HepG2 (cell line): ENCODE measurements around the gene SULT1E1. TPM values are rescaled to one million over a fixed set of nuclear protein-coding genes. Genes with fewer than 3 reads are reported as not detected.

Experiments used
- ATAC-seq: fragments of 200-7000 bp; cut with Tn5 transposase; 3 replicates; pipeline ENCODE4 v1.9.1; 2020; ENCODE audit warnings: mild to moderate bottlenecking, moderate library complexity
- BruUV-seq: library from RNA; stranded (reverse); fragments of 400-500 nt; replicated peaks from 2 replicates; lab custom pipeline; 2021; lab: Mats Ljungman, UMichigan
- CTCF ChIA-PET: fragments of 300-600 bp; formaldehyde crosslinking; extraction: SDS; loops from one replicate; lab custom pipeline; 2021; ENCODE audit warnings: low total read pairs, inconsistent platforms, low intra/inter-chr PET ratio; lab: Yijun Ruan, JAX
- POLR2A ChIA-PET: fragments of 350-600 bp; sonication (Branson Sonifier 250); formaldehyde crosslinking; loops from one replicate; lab custom pipeline; 2020; ENCODE audit warnings: antibody characterized with exemption, inconsistent platforms; lab: Yijun Ruan, JAX
- DNase-seq: peaks from one replicate; pipeline ENCODE4 v3.0.0-alpha.2; 2015; ENCODE audit warnings: low spot score
- FAIRE-seq: peaks from 3 replicates; lab custom pipeline; 2011; peaks lifted over from hg19 to GRCh38; lab: Jason Lieb, UNC
- H2AFZ ChIP-seq: one replicate; pipeline ENCODE4 v1.6.1; 2011; ENCODE audit warnings: low read length, inconsistent platforms
- H3K27ac ChIP-seq: fragments of 300-600 bp; 3 replicates; pipeline ENCODE4 v1.8.0; 2011; ENCODE audit warnings: mixed run types, mild to moderate bottlenecking, mixed read lengths, low read length, inconsistent platforms; ENCODE audit not compliant: insufficient read depth; ENCODE audit errors: extremely low read length
- H3K27me3 ChIP-seq, 2 experiments: fragments of 200-600 bp in 1 of 2; 2 replicates in 1 of 2; 3 replicates in 1 of 2; pipeline versions ENCODE4 v1.6.0 to v1.8.0; 2011; ENCODE audit warnings: low read length in 2 of 2, mild to moderate bottlenecking in 2 of 2, moderate library complexity in 2 of 2, inconsistent platforms in 1 of 2; ENCODE audit not compliant: insufficient read depth in 2 of 2, control insufficient read depth in 1 of 2
- H3K36me3 ChIP-seq, 2 experiments: fragments of 200-600 bp in 1 of 2; replicated peaks in 1 of 2; 2 replicates in 1 of 2; 3 replicates in 1 of 2; pipeline versions ENCODE4 v1.5.1 to v1.8.0; 2011; ENCODE audit warnings: low read length in 2 of 2, inconsistent platforms in 1 of 2; ENCODE audit not compliant: insufficient read depth in 2 of 2, control insufficient read depth in 1 of 2
- H3K4me1 ChIP-seq: 2 replicates; pipeline ENCODE4 v1.5.1; 2012; ENCODE audit warnings: low read length, inconsistent platforms; ENCODE audit not compliant: insufficient read depth
- H3K4me2 ChIP-seq: 2 replicates; pipeline ENCODE4 v1.6.0; 2011; ENCODE audit warnings: low read depth, low read length, inconsistent platforms
- H3K4me3 ChIP-seq, 3 experiments: fragments of 200-600 bp in 1 of 3; sonication (generic), shearing (Covaris generic) in 1 of 3; replicated peaks in 1 of 3; 2 replicates each; pipeline ENCODE4 v1.5.1; 2011 to 2016; ENCODE audit warnings: low read length in 3 of 3, inconsistent platforms in 2 of 3, low read depth in 2 of 3, mild to moderate bottlenecking in 2 of 3, control low read depth in 1 of 3, mixed read lengths in 1 of 3; ENCODE audit not compliant: insufficient read depth in 1 of 3
- H3K79me2 ChIP-seq: one replicate; pipeline ENCODE4 v1.6.1; 2011; ENCODE audit warnings: low read length, inconsistent platforms; ENCODE audit not compliant: insufficient read depth
- H3K9ac ChIP-seq: 2 replicates; pipeline ENCODE4 v1.6.0; 2011; ENCODE audit warnings: mild to moderate bottlenecking, low read depth, low read length, inconsistent platforms; ENCODE audit not compliant: insufficient read depth
- H3K9me3 ChIP-seq: 2 replicates; pipeline ENCODE4 v1.5.1; 2012; ENCODE audit warnings: mild to moderate bottlenecking, low read length
- H4K20me1 ChIP-seq: 2 replicates; pipeline ENCODE4 v1.6.0; 2011; ENCODE audit warnings: inconsistent platforms, mild to moderate bottlenecking, low read length, moderate library complexity; ENCODE audit not compliant: insufficient read depth
- IRX3 ChIP-seq: sonication (generic); formaldehyde crosslinking; IDR thresholded peaks from 2 replicates; pipeline ENCODE4 v1.8.1; 2023; ENCODE audit warnings: mild to moderate bottlenecking, low read depth, missing genetic modification reagents, borderline replicate concordance
- PAX8 ChIP-seq: sonication (generic); formaldehyde crosslinking; IDR thresholded peaks from 2 replicates; pipeline ENCODE4 v1.8.0; 2022; ENCODE audit warnings: mild to moderate bottlenecking, missing genetic modification reagents, borderline replicate concordance
- RNF2 ChIP-seq: fragments of 450-650 bp; conservative IDR thresholded peaks from 2 replicates; pipeline ENCODE4 v1.6.1; 2016; ENCODE audit warnings: low read depth
- SP5 ChIP-seq: IDR thresholded peaks from 2 replicates; pipeline ENCODE4 v1.6.1; 2016; ENCODE audit warnings: low read depth, borderline replicate concordance
- SRSF9 ChIP-seq: fragments of 200-400 bp; formaldehyde crosslinking; IDR thresholded peaks from 2 replicates; pipeline ENCODE4 v1.6.1; 2018; ENCODE audit warnings: borderline replicate concordance, mild to moderate bottlenecking, low read depth, low read length; ENCODE audit not compliant: insufficient read depth, poor library complexity, severe bottlenecking
- SYNCRIP ChIP-seq: fragments of 200-400 bp; formaldehyde crosslinking; IDR thresholded peaks from 2 replicates; pipeline ENCODE4 v1.6.1; 2018; ENCODE audit warnings: mild to moderate bottlenecking, low read depth, low read length; ENCODE audit not compliant: insufficient read depth
- TGIF2 ChIP-seq: IDR thresholded peaks from 2 replicates; pipeline ENCODE4 v1.6.1; 2016; ENCODE audit warnings: control low read depth, missing compliant biosample characterization
- ZC3H4 ChIP-seq: sonication (generic); formaldehyde crosslinking; IDR thresholded peaks from 2 replicates; pipeline ENCODE4 v1.4.0; 2020; ENCODE audit warnings: missing genetic modification reagents, borderline replicate concordance
- ZNF230 ChIP-seq: sonication (generic); formaldehyde crosslinking; IDR thresholded peaks from 2 replicates; pipeline ENCODE4 v1.4.0; 2020; ENCODE audit warnings: mild to moderate bottlenecking, missing genetic modification reagents
- ZNF773 ChIP-seq: sonication (generic); formaldehyde crosslinking; IDR thresholded peaks from 2 replicates; pipeline ENCODE4 v1.4.0; 2020; ENCODE audit warnings: missing genetic modification reagents, borderline replicate concordance
- WGBS: methylation state at CpG from one replicate; pipeline ENCODE4 v1.1.6; 2017; ENCODE audit warnings: low lambda C conversion rate; 5-methylcytosine and 5-hydroxymethylcytosine counted together
- in situ Hi-C: cut with HindIII; loops from 2 replicates; pipeline ENCODE4 v1.10.0; 2017; ENCODE audit warnings: low pct_unique_long_range_greater_than_20kb; ENCODE audit not compliant: extremely low pct_ligation_motif_present
- intact Hi-C: fragments of 100-400 bp; cut with micrococcal nuclease; formaldehyde crosslinking; loops from one replicate; pipeline ENCODE4 v1.10.0; 2022; ENCODE audit not compliant: unreplicated experiment
- polyA plus RNA-seq, 8 experiments: library from polyadenylated mRNA; depleted of rRNA in 3 of 8; stranded (reverse) in 7 of 8; unstranded in 1 of 8; fragments of >200 nt; fragmentation: Illumina TruSeq in 4 of 8; extraction: Trizol in 4 of 8; gene quantifications; 2 replicates each; pipeline versions ENCODE4 v1.2.1 to v1.2.3, GENCODE V29; 2011 to 2016; ENCODE audit warnings: low read depth in 4 of 8, missing spikeins in 1 of 8, mixed read lengths in 1 of 8; ENCODE audit not compliant: insufficient read depth in 1 of 8
- total RNA-seq, 5 experiments: library from RNA; depleted of rRNA; stranded (reverse); fragments of >200 nt; fragmentation: Illumina TruSeq; extraction: Trizol; gene quantifications; 2 replicates each; pipeline ENCODE4 v1.2.3, GENCODE V29; 2016; ENCODE audit warnings: low read depth in 1 of 5
- TF ChIP-seq, protein P1 (sequence below): sonication (generic); formaldehyde crosslinking; IDR thresholded peaks from 2 replicates; pipeline ENCODE4 v1.4.0; 2020; ENCODE audit warnings: mild to moderate bottlenecking, missing genetic modification reagents
- TF ChIP-seq, protein P2 (sequence below): sonication (generic); formaldehyde crosslinking; IDR thresholded peaks from 2 replicates; pipeline ENCODE4 v1.4.0; 2020; ENCODE audit warnings: mild to moderate bottlenecking, missing genetic modification reagents
- TF ChIP-seq, protein P3 (sequence below): sonication (generic); formaldehyde crosslinking; IDR thresholded peaks from 2 replicates; pipeline ENCODE4 v1.4.0; 2020; ENCODE audit warnings: missing genetic modification reagents
- TF ChIP-seq, protein P4 (sequence below): IDR thresholded peaks from 2 replicates; pipeline ENCODE4 v1.6.1; 2016; ENCODE audit warnings: low read depth, control low read depth

Gene SULT1E1
- total and polyA plus RNA-seq, 2 of the 13 experiments (the other 11 are each of a cell fraction or from before 2014, with no cell fraction given): 1.7 to 3.9 TPM

DNA sequence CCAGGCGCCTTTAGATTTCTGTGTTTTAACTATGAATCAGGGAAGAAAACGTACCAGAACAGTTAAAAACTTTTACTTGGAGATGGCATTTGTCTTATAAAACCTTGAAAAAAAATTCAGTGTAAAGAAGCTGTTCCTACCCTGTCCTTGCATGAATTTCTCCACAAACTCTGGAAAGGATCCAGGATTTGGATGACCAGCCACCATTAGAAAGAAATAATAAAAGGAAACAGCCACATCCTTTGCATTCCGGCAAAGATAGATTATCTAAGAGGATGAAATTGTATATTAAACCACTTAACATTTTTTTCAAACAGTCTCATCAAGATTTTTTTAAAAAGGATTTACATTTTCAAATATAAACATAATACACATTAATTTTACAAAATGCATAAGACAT is 10.6 kb downstream of the SULT1E1 start:
- no peaks in the 10 kb centered on the region for H3K9me3 ChIP-seq
- ChIA-PET CTCF (no interaction called here), POLR2A (no interaction called here)
- no peak overlapping the region for H3K4me2 ChIP-seq
- H3K36me3 ChIP-seq: no peaks in the 10 kb centered on the region
- no peak overlapping the region for H3K9ac ChIP-seq
- DNase-seq: no peak
- no peak overlapping the region for H3K4me3 ChIP-seq
- H4K20me1 ChIP-seq: no peaks in the 10 kb centered on the region
- peaks cover under 1% of the 10 kb centered on the region; the same call in 1 of the 2 replicates for H3K4me1 ChIP-seq
- in situ Hi-C loops: no loop called here
- intact Hi-C loops: no loop called here
- H2AFZ ChIP-seq: no peak overlapping the region
- BruUV-seq: no TSS peak
- no peak for FAIRE-seq
- no peaks in the 10 kb centered on the region for H3K27me3 ChIP-seq
- no peaks in the 10 kb centered on the region for H3K79me2 ChIP-seq
- 95% methylated on average over 3 of the region's 3 CpGs for WGBS
- no peak overlapping the region for H3K27ac ChIP-seq
- no peak for ATAC-seq
- no peak for TF ChIP-seq ZC3H4 (CRISPR knock-in tag)
- no peak for TF ChIP-seq IRX3 (CRISPR knock-in tag)
- TF ChIP-seq SP5: no peak
- no peak for TF ChIP-seq PAX8 (CRISPR knock-in tag)
- no peak for TF ChIP-seq RNF2
- TF ChIP-seq, protein P1, sequence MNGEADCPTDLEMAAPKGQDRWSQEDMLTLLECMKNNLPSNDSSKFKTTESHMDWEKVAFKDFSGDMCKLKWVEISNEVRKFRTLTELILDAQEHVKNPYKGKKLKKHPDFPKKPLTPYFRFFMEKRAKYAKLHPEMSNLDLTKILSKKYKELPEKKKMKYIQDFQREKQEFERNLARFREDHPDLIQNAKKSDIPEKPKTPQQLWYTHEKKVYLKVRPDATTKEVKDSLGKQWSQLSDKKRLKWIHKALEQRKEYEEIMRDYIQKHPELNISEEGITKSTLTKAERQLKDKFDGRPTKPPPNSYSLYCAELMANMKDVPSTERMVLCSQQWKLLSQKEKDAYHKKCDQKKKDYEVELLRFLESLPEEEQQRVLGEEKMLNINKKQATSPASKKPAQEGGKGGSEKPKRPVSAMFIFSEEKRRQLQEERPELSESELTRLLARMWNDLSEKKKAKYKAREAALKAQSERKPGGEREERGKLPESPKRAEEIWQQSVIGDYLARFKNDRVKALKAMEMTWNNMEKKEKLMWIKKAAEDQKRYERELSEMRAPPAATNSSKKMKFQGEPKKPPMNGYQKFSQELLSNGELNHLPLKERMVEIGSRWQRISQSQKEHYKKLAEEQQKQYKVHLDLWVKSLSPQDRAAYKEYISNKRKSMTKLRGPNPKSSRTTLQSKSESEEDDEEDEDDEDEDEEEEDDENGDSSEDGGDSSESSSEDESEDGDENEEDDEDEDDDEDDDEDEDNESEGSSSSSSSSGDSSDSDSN: no peak
- TF ChIP-seq SYNCRIP: no peak
- TF ChIP-seq TGIF2 (CRISPR knock-in tag): no peak
- TF ChIP-seq, protein P2, sequence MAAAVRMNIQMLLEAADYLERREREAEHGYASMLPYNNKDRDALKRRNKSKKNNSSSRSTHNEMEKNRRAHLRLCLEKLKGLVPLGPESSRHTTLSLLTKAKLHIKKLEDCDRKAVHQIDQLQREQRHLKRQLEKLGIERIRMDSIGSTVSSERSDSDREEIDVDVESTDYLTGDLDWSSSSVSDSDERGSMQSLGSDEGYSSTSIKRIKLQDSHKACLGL (CRISPR knock-in tag): no peak
- TF ChIP-seq, protein P3, sequence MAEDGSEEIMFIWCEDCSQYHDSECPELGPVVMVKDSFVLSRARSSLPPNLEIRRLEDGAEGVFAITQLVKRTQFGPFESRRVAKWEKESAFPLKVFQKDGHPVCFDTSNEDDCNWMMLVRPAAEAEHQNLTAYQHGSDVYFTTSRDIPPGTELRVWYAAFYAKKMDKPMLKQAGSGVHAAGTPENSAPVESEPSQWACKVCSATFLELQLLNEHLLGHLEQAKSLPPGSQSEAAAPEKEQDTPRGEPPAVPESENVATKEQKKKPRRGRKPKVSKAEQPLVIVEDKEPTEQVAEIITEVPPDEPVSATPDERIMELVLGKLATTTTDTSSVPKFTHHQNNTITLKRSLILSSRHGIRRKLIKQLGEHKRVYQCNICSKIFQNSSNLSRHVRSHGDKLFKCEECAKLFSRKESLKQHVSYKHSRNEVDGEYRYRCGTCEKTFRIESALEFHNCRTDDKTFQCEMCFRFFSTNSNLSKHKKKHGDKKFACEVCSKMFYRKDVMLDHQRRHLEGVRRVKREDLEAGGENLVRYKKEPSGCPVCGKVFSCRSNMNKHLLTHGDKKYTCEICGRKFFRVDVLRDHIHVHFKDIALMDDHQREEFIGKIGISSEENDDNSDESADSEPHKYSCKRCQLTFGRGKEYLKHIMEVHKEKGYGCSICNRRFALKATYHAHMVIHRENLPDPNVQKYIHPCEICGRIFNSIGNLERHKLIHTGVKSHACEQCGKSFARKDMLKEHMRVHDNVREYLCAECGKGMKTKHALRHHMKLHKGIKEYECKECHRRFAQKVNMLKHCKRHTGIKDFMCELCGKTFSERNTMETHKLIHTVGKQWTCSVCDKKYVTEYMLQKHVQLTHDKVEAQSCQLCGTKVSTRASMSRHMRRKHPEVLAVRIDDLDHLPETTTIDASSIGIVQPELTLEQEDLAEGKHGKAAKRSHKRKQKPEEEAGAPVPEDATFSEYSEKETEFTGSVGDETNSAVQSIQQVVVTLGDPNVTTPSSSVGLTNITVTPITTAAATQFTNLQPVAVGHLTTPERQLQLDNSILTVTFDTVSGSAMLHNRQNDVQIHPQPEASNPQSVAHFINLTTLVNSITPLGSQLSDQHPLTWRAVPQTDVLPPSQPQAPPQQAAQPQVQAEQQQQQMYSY (CRISPR knock-in tag): no peak
- TF ChIP-seq ZNF773: no peak
- TF ChIP-seq SRSF9: no peak
- TF ChIP-seq, protein P4, sequence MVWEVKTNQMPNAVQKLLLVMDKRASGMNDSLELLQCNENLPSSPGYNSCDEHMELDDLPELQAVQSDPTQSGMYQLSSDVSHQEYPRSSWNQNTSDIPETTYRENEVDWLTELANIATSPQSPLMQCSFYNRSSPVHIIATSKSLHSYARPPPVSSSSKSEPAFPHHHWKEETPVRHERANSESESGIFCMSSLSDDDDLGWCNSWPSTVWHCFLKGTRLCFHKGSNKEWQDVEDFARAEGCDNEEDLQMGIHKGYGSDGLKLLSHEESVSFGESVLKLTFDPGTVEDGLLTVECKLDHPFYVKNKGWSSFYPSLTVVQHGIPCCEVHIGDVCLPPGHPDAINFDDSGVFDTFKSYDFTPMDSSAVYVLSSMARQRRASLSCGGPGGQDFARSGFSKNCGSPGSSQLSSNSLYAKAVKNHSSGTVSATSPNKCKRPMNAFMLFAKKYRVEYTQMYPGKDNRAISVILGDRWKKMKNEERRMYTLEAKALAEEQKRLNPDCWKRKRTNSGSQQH (CRISPR knock-in tag): no peak
- no peak for TF ChIP-seq ZNF230 (CRISPR knock-in tag)
